HCT116 (cell line): ENCODE data around the gene FGG. TPM values are rescaled to one million over a fixed set of nuclear protein-coding genes. Genes with fewer than 3 reads are reported as not detected.

Experiments used
- ATAC-seq: fragments of 200-7000 bp; cut with Tn5 transposase; 2 replicates; pipeline ENCODE4 v1.9.1; 2020; ENCODE audit warnings: mild to moderate bottlenecking, moderate library complexity
- BruUV-seq: library from RNA; stranded (reverse); fragments of 400-500 nt; replicated peaks from 2 replicates; lab custom pipeline; 2021; lab: Mats Ljungman, UMichigan
- CTCF ChIA-PET: fragments of 300-600 bp; sonication (Branson Sonifier 250); formaldehyde crosslinking; loops from one replicate; lab custom pipeline; 2021; ENCODE audit warnings: antibody characterized with exemption; lab: Charles Lee
- POLR2A ChIA-PET: fragments of 300-600, 350-600 bp; sonication (Branson Sonifier 250); formaldehyde crosslinking; loops from one replicate; lab custom pipeline; 2021; ENCODE audit warnings: antibody characterized with exemption; lab: Charles Lee
- RAD21 ChIA-PET, 2 experiments: fragments of 300-600 bp; sonication (Branson Sonifier 250); formaldehyde crosslinking; loops; one replicate each; lab custom pipeline; 2023; ENCODE audit warnings: low total read pairs in 2 of 2; ENCODE audit not compliant: uncharacterized antibody in 2 of 2, unreplicated experiment in 2 of 2, low non-redundant PET in 1 of 2; lab: Charles Lee
- DNase-seq: peaks from one replicate; pipeline ENCODE4 v3.0.0-alpha.2; 2010; ENCODE audit warnings: low read depth, low spot score
- H2AFZ ChIP-seq: fragments of 200-600 bp; shearing (Covaris generic), sonication (generic); 2 replicates; pipeline ENCODE4 v1.6.1; 2017; ENCODE audit warnings: low read depth, mixed run types, mixed read lengths, antibody characterized with exemption, low read length; ENCODE audit not compliant: poor library complexity, severe bottlenecking
- H3K27ac ChIP-seq: 2 replicates; pipeline ENCODE4 v1.5.1; 2012; ENCODE audit warnings: low read depth, low read length
- H3K27me3 ChIP-seq: fragments of 200-600 bp; sonication (generic); 2 replicates; pipeline ENCODE4 v1.6.1; 2016; ENCODE audit warnings: mixed run types, low read length, mixed read lengths; ENCODE audit not compliant: insufficient read depth
- H3K36me3 ChIP-seq, 2 experiments: fragments of 200-500 bp in 1 of 2; fragments of 200-600 bp in 1 of 2; sonication (Bioruptor generic) in 1 of 2; sonication (generic) in 1 of 2; 2 replicates each; pipeline versions ENCODE4 v1.5.1 to v1.6.1; 2014 to 2016; ENCODE audit warnings: low read length in 2 of 2, inconsistent platforms in 1 of 2, mixed read lengths in 1 of 2, mixed run types in 1 of 2; ENCODE audit not compliant: insufficient read depth in 2 of 2, control insufficient read depth in 1 of 2
- H3K4me1 ChIP-seq, 2 experiments: fragments of 200-600 bp in 1 of 2; sonication (generic) in 1 of 2; 2 replicates each; pipeline versions ENCODE4 v1.5.1 to v1.6.1; 2012 to 2017; ENCODE audit warnings: low read length in 2 of 2, inconsistent platforms in 1 of 2, mild to moderate bottlenecking in 1 of 2, mixed read lengths in 1 of 2, mixed run types in 1 of 2, moderate library complexity in 1 of 2; ENCODE audit not compliant: insufficient read depth in 2 of 2, control insufficient read depth in 1 of 2
- H3K4me2 ChIP-seq: fragments of 200-600 bp; sonication (generic); 2 replicates; pipeline ENCODE4 v1.6.1; 2017; ENCODE audit warnings: mixed run types, low read length, mixed read lengths
- H3K4me3 ChIP-seq, 2 experiments: fragments of 200-600 bp in 1 of 2; sonication (generic) in 1 of 2; replicated peaks in 1 of 2; 2 replicates each; pipeline ENCODE4 v1.5.1; 2011 to 2016; ENCODE audit warnings: low read length in 2 of 2, control low read depth in 1 of 2, low read depth in 1 of 2, mild to moderate bottlenecking in 1 of 2, mixed read lengths in 1 of 2, mixed run types in 1 of 2
- H3K79me2 ChIP-seq: fragments of 200-600 bp; sonication (generic); 2 replicates; pipeline ENCODE4 v1.6.1; 2017; ENCODE audit warnings: mild to moderate bottlenecking, mixed run types, low read length, moderate library complexity, mixed read lengths; ENCODE audit not compliant: insufficient read depth
- H3K9ac ChIP-seq: fragments of 200-600 bp; sonication (generic); 2 replicates; pipeline ENCODE4 v1.6.1; 2016; ENCODE audit warnings: low read length, mixed read lengths
- H3K9me2 ChIP-seq: fragments of 200-600 bp; sonication (generic), shearing (Covaris generic); 2 replicates; pipeline ENCODE4 v1.6.1; 2017; ENCODE audit warnings: mixed run types, mild to moderate bottlenecking, moderate library complexity; ENCODE audit not compliant: insufficient read depth
- H3K9me3 ChIP-seq, 2 experiments: fragments of 200-500 bp in 1 of 2; fragments of 200-600 bp in 1 of 2; sonication (Bioruptor generic) in 1 of 2; sonication (generic) in 1 of 2; 2 replicates each; pipeline ENCODE4 v1.6.1; 2014 to 2017; ENCODE audit warnings: low read length in 2 of 2, mixed read lengths in 2 of 2, inconsistent platforms in 1 of 2, low read depth in 1 of 2, mild to moderate bottlenecking in 1 of 2, mixed run types in 1 of 2, moderate library complexity in 1 of 2; ENCODE audit not compliant: control insufficient read depth in 1 of 2, insufficient read depth in 1 of 2
- H4K20me1 ChIP-seq: fragments of 200-600 bp; sonication (generic), shearing (Covaris generic); 2 replicates; pipeline ENCODE4 v1.6.1; 2017; ENCODE audit warnings: mixed run types, mild to moderate bottlenecking, moderate library complexity; ENCODE audit not compliant: insufficient read depth
- CBX3 ChIP-seq: IDR thresholded peaks from 2 replicates; pipeline ENCODE4 v1.6.1; 2012; ENCODE audit warnings: low read depth
- CTCF ChIP-seq, 3 experiments: fragments of 200-600 bp in 1 of 3; sonication (generic) in 1 of 3; IDR thresholded peaks in 2 of 3; conservative IDR thresholded peaks in 1 of 3; 2 replicates each; pipeline ENCODE4 v1.5.1; 2012 to 2017; ENCODE audit warnings: low read depth in 2 of 3, low read length in 2 of 3, antibody characterized with exemption in 1 of 3, borderline replicate concordance in 1 of 3, control low read depth in 1 of 3, mild to moderate bottlenecking in 1 of 3, mixed read lengths in 1 of 3, mixed run types in 1 of 3, moderate library complexity in 1 of 3; ENCODE audit not compliant: insufficient read depth in 1 of 3
- EZH2 ChIP-seq: fragments of 200-600 bp; sonication (generic); IDR thresholded peaks from 2 replicates; pipeline ENCODE4 v1.6.1; 2017; ENCODE audit warnings: antibody characterized with exemption, mixed run types
- RAD21 ChIP-seq: IDR thresholded peaks from 2 replicates; pipeline ENCODE4 v1.6.1; 2012; ENCODE audit warnings: low read depth, mild to moderate bottlenecking
- SP1 ChIP-seq: IDR thresholded peaks from 2 replicates; pipeline ENCODE4 v1.6.1; 2012; ENCODE audit warnings: low read depth
- ZNF274 ChIP-seq: fragments of 200-500 bp; sonication (Bioruptor generic); IDR thresholded peaks from 2 replicates; pipeline ENCODE4 v1.6.1; 2014; ENCODE audit warnings: mild to moderate bottlenecking, low read depth, low read length, inconsistent platforms
- intact Hi-C: fragments of 100-400 bp; cut with micrococcal nuclease; formaldehyde crosslinking; loops from 2 replicates; pipeline ENCODE4 v1.10.0; 2022
- total RNA-seq: library from RNA; stranded (reverse); gene quantifications from one replicate; pipeline ENCODE4 v1.2.1, GENCODE V29; 2021; ENCODE audit not compliant: unreplicated experiment

FGG gene
- total RNA-seq, 1 experiment from 2014 or later: 2.7 TPM

GRCh38 chr4:154589296-154590197 lies 22.9 kb downstream of the FGG start:
- CTCF ChIA-PET: interaction anchor here (2.3 kb wide), 1 partner anchor 29 kb away, joined by 8 read pairs; no protein-coding TSS in a partner anchor
- no peaks in the 10 kb centered on the region for H3K79me2 ChIP-seq
- no peak overlapping the region for H3K4me3 ChIP-seq
- ATAC-seq: no peak
- RAD21 ChIA-PET: no interaction called here
- no peaks in the 10 kb centered on the region for H4K20me1 ChIP-seq
- no peak overlapping the region for H3K27ac ChIP-seq
- no TSS peak for BruUV-seq
- no peaks in the 10 kb centered on the region for H3K27me3 ChIP-seq
- intact Hi-C loops: no loop called here
- no peaks in the 10 kb centered on the region for H3K4me1 ChIP-seq
- H3K9me2 ChIP-seq: no peaks in the 10 kb centered on the region
- H3K36me3 ChIP-seq: no peaks in the 10 kb centered on the region
- TF ChIP-seq CBX3 (no peak), EZH2 (no peak), SP1 (no peak), ZNF274 (no peak), RAD21 (no peak), CTCF (IDR thresholded peaks at IDR 0.05 in 2 of 3, conservative IDR thresholded peaks at IDR 0.05 in 1 of 3; ENCODE audit: borderline replicate concordance in 1 of 3, insufficient read depth in 1 of 3, low read depth in 2 of 3, low read length in 2 of 3) (no peak)
- TF ChIP-seq, all 23 proteins: peak for 0
- no peak for DNase-seq
- POLR2A ChIA-PET: no interaction called here
- H3K9me3 ChIP-seq: no peaks in the 10 kb centered on the region
- H3K4me2 ChIP-seq: no peak overlapping the region
- no peak overlapping the region for H2AFZ ChIP-seq
- H3K9ac ChIP-seq: no peak overlapping the region
